ENCODE measurements around the gene ANKRD7. TPM values are rescaled to one million over a fixed set of nuclear protein-coding genes. Genes with fewer than 3 reads are reported as not detected.

Gene ANKRD7
- total RNA-seq, 3 donors from 2014 or later = 0.34 TPM; not detected in 2

- Mint-ChIP-seq H3K27me3 (ENCODE audit: low read depth) (no peaks in the 10 kb centered on the region), H3K36me3 (ENCODE audit: insufficient read depth) (no peaks in the 10 kb centered on the region), H3K4me1 (ENCODE audit: low read depth) (no peaks in the 10 kb centered on the region), H3K9me3 (no peaks in the 10 kb centered on the region), H3K4me3 (no peak overlapping the region)
- ATAC-seq (no peak), DNase-seq (no peak)
Observed at GRCh38 chr7:118264836-118265235, 40.3 kb downstream of the ANKRD7 start.

- no peak for DNase-seq
- no peaks in the 10 kb centered on the region for H3K4me1 Mint-ChIP-seq (ENCODE audit: low read depth)
- no peak for ATAC-seq
- peaks cover 21% of the 10 kb centered on the region for H3K27me3 Mint-ChIP-seq (ENCODE audit: low read depth)
- no peaks in the 10 kb centered on the region for H3K9me3 Mint-ChIP-seq
- H3K36me3 Mint-ChIP-seq (ENCODE audit: insufficient read depth) = no peaks in the 10 kb centered on the region
- H3K4me3 Mint-ChIP-seq = no peak overlapping the region
Observed at GRCh38 chr7:118280319-118281012, 56.0 kb downstream of the ANKRD7 start.

- DNase-seq (no peak), ATAC-seq (no peak)
- no peaks in the 10 kb centered on the region for H3K9me3 Mint-ChIP-seq
- H3K36me3 Mint-ChIP-seq (ENCODE audit: insufficient read depth) = no peaks in the 10 kb centered on the region
- no peak overlapping the region for H3K4me3 Mint-ChIP-seq
- H3K4me1 Mint-ChIP-seq (ENCODE audit: low read depth) = no peaks in the 10 kb centered on the region
- peaks cover 17% of the 10 kb centered on the region for H3K27me3 Mint-ChIP-seq (ENCODE audit: low read depth)
Observed at GRCh38 chr7:118281196-118281595, 56.7 kb downstream of the ANKRD7 start.

GRCh38 chr7:118285358-118285757 is 60.9 kb downstream of the ANKRD7 start:
- Mint-ChIP-seq H3K36me3 (ENCODE audit: insufficient read depth) (no peaks in the 10 kb centered on the region), H3K4me1 (ENCODE audit: low read depth) (peaks cover 22% of the 10 kb centered on the region), H3K27me3 (ENCODE audit: low read depth) (peaks cover 26% of the 10 kb centered on the region), H3K9me3 (peaks cover 16% of the 10 kb centered on the region), H3K4me3 (no peak overlapping the region)
- DNase-seq (no peak), ATAC-seq (no peak)

- no peak for DNase-seq
- Mint-ChIP-seq H3K27me3 (ENCODE audit: low read depth) (peaks cover 26% of the 10 kb centered on the region), H3K4me1 (ENCODE audit: low read depth) (peaks cover 22% of the 10 kb centered on the region), H3K9me3 (peaks cover 17% of the 10 kb centered on the region), H3K36me3 (ENCODE audit: insufficient read depth) (no peaks in the 10 kb centered on the region), H3K4me3 (no peak overlapping the region)
- ATAC-seq = no peak
Observed at GRCh38 chr7:118286131-118286530, 61.6 kb downstream of the ANKRD7 start.

GRCh38 chr7:118288098-118288497 is 63.6 kb downstream of the ANKRD7 start:
- H3K4me3 Mint-ChIP-seq = no peak overlapping the region

GRCh38 chr7:118289476-118289875 is 65.0 kb downstream of the ANKRD7 start:
- no peak for DNase-seq
- Mint-ChIP-seq H3K4me1 (ENCODE audit: low read depth) (peaks cover 22% of the 10 kb centered on the region), H3K27me3 (ENCODE audit: low read depth) (peaks cover 26% of the 10 kb centered on the region), H3K4me3 (no peak overlapping the region), H3K36me3 (ENCODE audit: insufficient read depth) (no peaks in the 10 kb centered on the region), H3K9me3 (peaks cover 24% of the 10 kb centered on the region)
- ATAC-seq = peak; percentile 56 to 62

More at GRCh38 chr7:118288098-118288497, 63.6 kb downstream of the ANKRD7 start:
- H3K4me1 Mint-ChIP-seq (ENCODE audit: low read depth) = peaks cover 22% of the 10 kb centered on the region
- ATAC-seq (no peak), DNase-seq (no peak)
- no peaks in the 10 kb centered on the region for H3K36me3 Mint-ChIP-seq (ENCODE audit: insufficient read depth)
- H3K9me3 Mint-ChIP-seq = peaks cover 24% of the 10 kb centered on the region
- H3K27me3 Mint-ChIP-seq (ENCODE audit: low read depth) = peaks cover 28% of the 10 kb centered on the region

Other genes with a start within 250 kb of the ANKRD7 start
- 10 to 100 TPM; 45.9 to 51.7 (median 50.6) TPM for gene LSM8, start 40.5 kb upstream of the ANKRD7 start, total RNA-seq

All from activated T-cell treated with anti-CD3 and anti-CD28 coated beads, Interleukin-2, amount 50 U/mL, for 4 hours (primary cell).